NOMO-1 treated with DMSO at 0.1 percent for 48 hours (cell line): Measurements from ENCODE around the gene NOX4.
"Not testable (repeated sequence)": the region's sequence is repeated elsewhere in the genome, so short reads cannot be mapped to it uniquely, and the experiment has no call there.

Experiments
- DNase-seq: peaks from one replicate; lab custom pipeline; 2025; ENCODE audit not compliant: unreplicated experiment; lab: John Stamatoyannopoulos, UW

The NOX4 gene

GRCh38 chr11:89382986-89383385 lies 108.2 kb downstream of the NOX4 start:
- not testable (repeated sequence) for DNase-seq

- no peak for DNase-seq
These were observed 110.1 kb downstream of the NOX4 start for GRCh38 chr11:89381094-89381493.

- not testable (repeated sequence) for DNase-seq
These were observed 111.0 kb downstream of the NOX4 start for GRCh38 chr11:89379976-89380771.

GRCh38 chr11:89378986-89379385 lies 112.2 kb downstream of the NOX4 start:
- not testable (repeated sequence) for DNase-seq

- not testable (repeated sequence) for DNase-seq
These were observed 121.8 kb downstream of the NOX4 start for GRCh38 chr11:89369356-89369755.

GRCh38 chr11:89364856-89365255 lies 126.3 kb downstream of the NOX4 start:
- not testable (repeated sequence) for DNase-seq

- DNase-seq: no peak
These were observed 129.4 kb downstream of the NOX4 start for GRCh38 chr11:89361734-89362133.

GRCh38 chr11:89359208-89359607 lies 132.0 kb downstream of the NOX4 start:
- DNase-seq: not testable (repeated sequence)

- no peak for DNase-seq
These were observed 132.4 kb downstream of the NOX4 start for GRCh38 chr11:89358761-89359160.

- DNase-seq: no peak
These were observed 135.5 kb downstream of the NOX4 start for GRCh38 chr11:89355646-89356045.

GRCh38 chr11:89354513-89354912 lies 136.7 kb downstream of the NOX4 start:
- DNase-seq: not testable (repeated sequence)

GRCh38 chr11:89347071-89347470 lies 144.1 kb downstream of the NOX4 start:
- no peak for DNase-seq

- no peak for DNase-seq
These were observed 144.6 kb downstream of the NOX4 start for GRCh38 chr11:89346601-89347000.

- DNase-seq: not testable (repeated sequence)
These were observed 148.1 kb downstream of the NOX4 start for GRCh38 chr11:89342880-89343572.

GRCh38 chr11:89340450-89340849 lies 150.7 kb downstream of the NOX4 start:
- DNase-seq: not testable (repeated sequence)

- DNase-seq: not testable (repeated sequence)
These were observed 153.1 kb downstream of the NOX4 start for GRCh38 chr11:89338073-89338472.

- DNase-seq: not testable (repeated sequence)
These were observed 154.0 kb downstream of the NOX4 start for GRCh38 chr11:89337100-89337650.

- not testable (repeated sequence) for DNase-seq
These were observed 157.5 kb downstream of the NOX4 start for GRCh38 chr11:89333704-89334103.

GRCh38 chr11:89331940-89332339 lies 159.2 kb downstream of the NOX4 start:
- DNase-seq: not testable (repeated sequence)

GRCh38 chr11:89327885-89328284 lies 163.3 kb downstream of the NOX4 start:
- DNase-seq: no peak

GRCh38 chr11:89321401-89321800 lies 169.8 kb downstream of the NOX4 start:
- DNase-seq: no peak

GRCh38 chr11:89310607-89311006 lies 180.6 kb downstream of the NOX4 start:
- DNase-seq: not testable (repeated sequence)
